ENCODE data around the gene CPLX1.

Gene CPLX1

DNA sequence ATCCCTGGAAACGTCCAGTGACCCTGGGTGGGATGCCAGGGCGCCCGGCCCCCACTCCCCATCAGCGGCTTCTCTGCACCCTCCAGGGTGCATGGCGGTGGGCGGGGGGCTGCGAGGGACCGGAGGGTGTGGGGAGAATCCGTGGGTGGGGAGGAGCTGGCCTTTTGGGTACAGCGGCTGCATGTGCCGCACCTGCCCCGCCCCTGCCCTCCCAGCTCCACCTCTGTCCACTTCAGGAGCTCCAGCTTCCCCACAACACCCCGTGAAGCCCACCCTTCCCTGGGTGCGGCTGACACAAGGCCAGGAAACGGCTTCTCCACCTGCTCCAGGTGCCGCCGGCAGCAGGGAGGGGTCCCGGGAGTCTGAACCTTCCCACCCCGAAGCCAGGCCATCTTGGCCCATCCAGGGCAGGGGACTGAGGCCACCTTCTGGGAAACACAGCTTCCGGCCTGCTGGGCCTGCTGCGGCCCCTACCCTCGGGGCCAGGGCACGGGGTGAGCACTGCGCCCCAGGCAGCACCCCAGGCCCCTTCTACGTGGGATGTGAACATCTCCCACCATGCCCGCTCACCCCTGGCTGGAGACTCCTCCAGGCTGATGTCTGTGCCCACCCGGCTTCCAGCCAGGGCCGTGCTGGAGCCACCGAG lies 34.6 kb downstream of the CPLX1 start:
- in situ Hi-C loops (cut with MboI; ENCODE audit: low pct_unique_long_range_greater_than_20kb, low sequenced_read_pairs, unreplicated experiment) = no loop called here
- TF ChIP-seq, protein P1, sequence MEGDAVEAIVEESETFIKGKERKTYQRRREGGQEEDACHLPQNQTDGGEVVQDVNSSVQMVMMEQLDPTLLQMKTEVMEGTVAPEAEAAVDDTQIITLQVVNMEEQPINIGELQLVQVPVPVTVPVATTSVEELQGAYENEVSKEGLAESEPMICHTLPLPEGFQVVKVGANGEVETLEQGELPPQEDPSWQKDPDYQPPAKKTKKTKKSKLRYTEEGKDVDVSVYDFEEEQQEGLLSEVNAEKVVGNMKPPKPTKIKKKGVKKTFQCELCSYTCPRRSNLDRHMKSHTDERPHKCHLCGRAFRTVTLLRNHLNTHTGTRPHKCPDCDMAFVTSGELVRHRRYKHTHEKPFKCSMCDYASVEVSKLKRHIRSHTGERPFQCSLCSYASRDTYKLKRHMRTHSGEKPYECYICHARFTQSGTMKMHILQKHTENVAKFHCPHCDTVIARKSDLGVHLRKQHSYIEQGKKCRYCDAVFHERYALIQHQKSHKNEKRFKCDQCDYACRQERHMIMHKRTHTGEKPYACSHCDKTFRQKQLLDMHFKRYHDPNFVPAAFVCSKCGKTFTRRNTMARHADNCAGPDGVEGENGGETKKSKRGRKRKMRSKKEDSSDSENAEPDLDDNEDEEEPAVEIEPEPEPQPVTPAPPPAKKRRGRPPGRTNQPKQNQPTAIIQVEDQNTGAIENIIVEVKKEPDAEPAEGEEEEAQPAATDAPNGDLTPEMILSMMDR (IDR thresholded peaks at IDR 0.05; ENCODE audit: extremely low read depth, insufficient read depth, missing control alignments) = no peak
- DNase-seq (ENCODE audit: low spot score) = no peak

DNA sequence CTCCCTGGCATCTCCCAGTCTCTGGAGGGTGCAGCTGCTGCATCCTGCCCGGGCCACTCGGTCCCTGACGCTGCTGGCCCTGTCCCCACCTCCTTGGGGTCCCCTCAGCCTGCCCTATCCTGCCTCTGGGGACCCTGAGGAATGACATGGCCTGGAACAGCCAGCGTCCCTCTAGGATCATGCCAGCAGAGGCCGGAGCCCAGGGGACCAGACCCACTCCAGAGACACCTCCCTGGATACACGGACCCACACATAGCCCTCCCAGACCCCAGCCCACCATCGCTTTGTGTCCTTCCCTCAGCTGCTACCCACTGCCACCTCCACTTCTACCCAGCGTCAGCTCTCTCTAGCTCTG lies 35.5 kb downstream of the CPLX1 start:
- TF ChIP-seq, protein P1 (IDR thresholded peaks at IDR 0.05; ENCODE audit: extremely low read depth, insufficient read depth, missing control alignments) = no peak
- in situ Hi-C loops (cut with MboI; ENCODE audit: low pct_unique_long_range_greater_than_20kb, low sequenced_read_pairs, unreplicated experiment) = no loop called here
- DNase-seq (ENCODE audit: low spot score) = no peak

DNA sequence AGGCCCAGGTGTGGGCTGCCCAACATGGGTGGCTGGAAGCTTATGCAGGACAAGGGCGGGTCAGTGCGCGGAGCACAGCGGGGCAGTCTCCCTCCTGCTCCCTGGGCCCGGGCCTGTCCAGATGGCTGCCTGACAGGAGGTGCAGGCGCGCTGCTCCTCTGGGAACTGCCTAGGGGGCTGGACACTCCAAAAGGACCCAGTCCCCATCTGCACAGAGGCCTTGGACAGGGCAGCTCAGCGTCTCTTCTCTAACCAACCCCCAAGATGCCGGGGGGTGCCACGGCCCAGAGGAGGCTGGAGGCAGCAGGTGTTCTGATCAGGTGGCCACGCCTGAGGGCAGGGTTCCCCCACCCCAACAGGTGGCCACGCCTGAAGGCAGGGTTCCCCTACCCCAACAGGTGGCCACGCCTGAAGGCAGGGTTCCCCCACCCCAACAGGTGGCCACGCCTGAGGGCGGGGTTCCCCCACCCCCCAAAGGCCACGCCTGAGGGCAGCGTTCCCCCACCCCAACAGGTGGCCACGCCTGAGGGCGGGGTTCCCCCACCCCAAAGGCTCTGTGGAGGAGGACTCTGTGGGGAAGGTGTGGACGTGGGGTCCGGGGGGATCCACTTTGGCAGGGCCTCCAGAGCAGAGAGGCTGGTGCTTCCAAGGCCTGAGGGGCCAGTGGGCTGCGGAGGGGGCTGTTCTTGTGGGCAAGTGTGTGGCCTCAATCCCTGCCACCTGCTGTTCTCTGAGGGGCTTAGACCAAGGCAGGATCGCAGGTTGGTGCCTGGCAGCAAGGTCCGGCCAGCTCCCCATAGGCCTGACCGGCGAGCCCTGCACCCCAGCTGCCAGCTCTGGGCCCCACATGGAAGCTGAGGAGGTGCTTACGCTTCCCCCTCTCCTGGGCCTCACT lies 36.1 kb downstream of the CPLX1 start:
- DNase-seq (ENCODE audit: low spot score) = no peak
- in situ Hi-C loops (cut with MboI; ENCODE audit: low pct_unique_long_range_greater_than_20kb, low sequenced_read_pairs, unreplicated experiment) = no loop called here
- TF ChIP-seq, protein P1 (IDR thresholded peaks at IDR 0.05; ENCODE audit: extremely low read depth, insufficient read depth, missing control alignments) = no peak

DNA sequence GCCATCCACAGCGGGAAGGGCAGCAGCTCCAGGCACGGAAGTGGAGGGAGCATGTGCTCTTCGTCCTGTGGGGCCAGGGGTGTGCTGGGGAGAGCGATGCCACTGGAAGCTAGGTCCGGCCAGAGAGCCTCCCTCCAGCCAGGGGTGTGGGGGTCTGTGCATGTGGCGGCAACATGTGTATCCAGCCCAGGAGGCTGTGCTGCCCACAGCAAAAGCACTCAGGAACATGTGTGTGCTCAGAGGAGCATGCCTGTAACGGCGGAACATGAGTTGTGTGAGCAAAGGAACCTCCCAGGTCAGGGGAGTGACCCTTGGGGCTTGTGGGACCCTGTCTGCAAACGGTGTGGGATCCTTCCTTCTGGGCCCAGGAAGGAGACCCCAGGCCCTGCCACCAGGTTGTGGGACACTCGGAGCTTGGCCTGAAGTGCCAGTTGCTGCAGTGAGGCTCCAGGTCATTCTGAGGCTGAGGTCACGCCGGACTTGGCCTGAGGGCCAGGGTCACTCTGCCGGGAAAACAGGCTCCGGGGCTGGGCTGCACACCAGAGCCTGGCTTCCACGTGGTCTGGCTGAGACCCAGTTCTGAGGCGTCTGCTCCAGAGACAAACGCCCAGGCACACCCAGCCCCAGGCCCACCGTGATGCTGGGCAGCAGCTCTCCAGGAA lies 37.2 kb downstream of the CPLX1 start:
- TF ChIP-seq, protein P1 (IDR thresholded peaks at IDR 0.05; ENCODE audit: extremely low read depth, insufficient read depth, missing control alignments) = no peak
- DNase-seq (ENCODE audit: low spot score) = no peak
- in situ Hi-C loops (cut with MboI; ENCODE audit: low pct_unique_long_range_greater_than_20kb, low sequenced_read_pairs, unreplicated experiment) = no loop called here

DNA sequence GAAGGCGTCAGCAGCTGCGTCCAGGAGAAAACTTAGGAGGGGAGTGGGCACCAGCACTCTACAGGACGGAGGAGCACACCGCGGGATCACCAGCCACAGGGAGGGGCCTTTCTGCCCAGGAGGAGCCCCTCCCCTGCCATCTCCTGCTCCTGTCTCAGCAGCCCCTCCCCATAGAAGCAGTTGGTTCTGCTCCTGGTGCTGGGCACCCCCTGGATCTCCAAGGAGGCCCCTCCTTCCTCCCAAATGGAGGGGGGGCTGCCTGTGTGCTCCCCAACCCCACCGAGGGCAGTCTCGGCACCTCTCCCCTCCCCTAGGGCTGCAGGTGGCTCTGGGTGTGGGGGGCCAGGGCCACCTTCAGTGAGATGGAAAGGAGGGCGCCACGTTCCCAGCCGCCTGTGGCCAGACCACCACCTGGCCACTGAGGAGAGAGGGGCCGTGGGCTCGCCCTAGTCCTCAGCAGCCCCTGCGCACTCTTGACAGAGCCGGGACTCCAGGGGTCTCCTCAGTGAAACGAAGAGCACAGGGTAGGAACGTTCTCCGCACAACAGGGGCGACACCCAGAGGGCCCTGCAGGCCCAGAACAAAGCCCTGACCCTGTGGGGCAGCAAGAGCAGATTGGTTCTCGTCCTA lies 37.8 kb downstream of the CPLX1 start:
- in situ Hi-C loops (cut with MboI; ENCODE audit: low pct_unique_long_range_greater_than_20kb, low sequenced_read_pairs, unreplicated experiment) = no loop called here
- TF ChIP-seq, protein P1 (IDR thresholded peaks at IDR 0.05; ENCODE audit: extremely low read depth, insufficient read depth, missing control alignments) = no peak
- no peak for DNase-seq (ENCODE audit: low spot score)

DNA sequence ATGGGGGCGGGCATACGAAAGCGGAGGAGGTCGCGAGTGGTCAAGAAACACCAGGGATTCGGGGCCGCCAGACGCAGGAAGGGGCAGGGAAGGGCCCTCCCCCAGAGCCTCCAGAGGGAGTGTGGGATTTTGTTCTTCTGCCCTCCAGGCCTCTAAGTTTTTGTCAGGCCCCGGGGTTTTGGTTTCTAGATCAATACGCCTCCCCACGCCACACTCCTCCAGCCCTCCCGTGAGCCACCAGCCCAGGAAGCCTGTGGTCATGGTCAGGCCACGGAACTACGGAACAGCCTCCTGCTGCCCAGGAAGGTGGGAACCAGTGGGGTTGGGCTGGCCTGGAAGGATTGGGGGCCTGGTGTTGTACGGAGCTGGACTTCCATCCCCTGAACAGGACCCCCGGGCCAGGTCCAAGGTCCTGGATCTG lies 38.4 kb downstream of the CPLX1 start:
- in situ Hi-C loops (cut with MboI; ENCODE audit: low pct_unique_long_range_greater_than_20kb, low sequenced_read_pairs, unreplicated experiment) = no loop called here
- no peak for DNase-seq (ENCODE audit: low spot score)
- TF ChIP-seq, protein P1 (IDR thresholded peaks at IDR 0.05; ENCODE audit: extremely low read depth, insufficient read depth, missing control alignments) = no peak
